KOPT-K1 (cell line): ENCODE data around the gene SEPTIN3.

ENCODE experiments used
- H3K27ac ChIP-seq: fragments of 200-600 bp; sonication (generic); 2 replicates; pipeline ENCODE4 v1.5.1; 2016; ENCODE audit warnings: antibody characterized with exemption, mild to moderate bottlenecking, low read depth, low read length; ENCODE audit not compliant: poor library complexity, severe bottlenecking
- H3K36me3 ChIP-seq: fragments of 200-600 bp; sonication (generic); 2 replicates; pipeline ENCODE4 v1.5.1; 2017; ENCODE audit warnings: antibody characterized with exemption, mild to moderate bottlenecking, low read length, moderate library complexity; ENCODE audit not compliant: insufficient read depth
- H3K9me3 ChIP-seq: fragments of 200-600 bp; sonication (generic); 2 replicates; pipeline ENCODE4 v1.5.1; 2017; ENCODE audit warnings: antibody characterized with exemption, low read length, mild to moderate bottlenecking; ENCODE audit not compliant: insufficient read depth, poor library complexity, severe bottlenecking

SEPTIN3 gene

DNA sequence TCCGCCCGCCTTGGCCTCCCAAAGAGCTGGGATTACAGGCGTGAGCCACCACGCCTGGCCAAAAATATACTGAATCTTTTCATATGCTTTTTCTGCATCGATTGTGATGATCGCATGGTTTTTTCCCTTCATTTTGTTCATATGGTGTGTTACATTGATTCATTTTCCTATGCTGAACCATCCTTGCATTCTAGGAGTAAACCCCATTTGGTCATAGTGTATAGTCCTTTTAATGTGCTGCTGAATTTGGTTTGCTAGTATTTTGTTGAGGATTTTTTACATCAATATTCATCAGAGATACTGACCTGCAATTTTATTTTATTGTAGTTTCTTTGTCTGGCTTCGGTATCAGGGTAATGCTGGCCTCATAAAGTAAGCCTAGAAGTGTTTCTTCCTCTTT, 41.5 kb downstream of the SEPTIN3 start:
- Histone ChIP-seq H3K9me3 (peaks cover 30% of the 10 kb centered on the region), H3K36me3 (no peaks in the 10 kb centered on the region), H3K27ac (no peak overlapping the region)

DNA sequence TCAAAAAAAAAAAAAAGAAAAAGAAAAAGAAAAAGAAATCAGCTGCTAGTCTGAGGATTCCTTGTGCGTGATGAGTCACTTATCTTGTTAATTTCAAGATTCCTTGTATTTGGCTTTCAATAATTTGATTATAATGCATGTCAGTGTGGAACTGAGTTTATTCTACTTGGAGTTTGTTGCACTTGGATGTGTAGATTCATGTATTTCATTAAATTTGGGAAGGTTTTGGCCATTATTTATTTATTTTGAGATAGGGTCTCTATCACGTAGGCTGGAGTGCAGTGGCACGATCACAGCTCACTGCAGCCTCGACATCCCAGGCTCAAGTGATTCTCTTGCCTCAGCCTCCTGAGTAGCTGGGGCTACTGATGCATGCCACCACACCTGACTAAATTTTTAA, 44.1 kb downstream of the SEPTIN3 start:
- Histone ChIP-seq H3K9me3 (peaks cover 30% of the 10 kb centered on the region), H3K36me3 (no peaks in the 10 kb centered on the region), H3K27ac (no peak overlapping the region)

DNA sequence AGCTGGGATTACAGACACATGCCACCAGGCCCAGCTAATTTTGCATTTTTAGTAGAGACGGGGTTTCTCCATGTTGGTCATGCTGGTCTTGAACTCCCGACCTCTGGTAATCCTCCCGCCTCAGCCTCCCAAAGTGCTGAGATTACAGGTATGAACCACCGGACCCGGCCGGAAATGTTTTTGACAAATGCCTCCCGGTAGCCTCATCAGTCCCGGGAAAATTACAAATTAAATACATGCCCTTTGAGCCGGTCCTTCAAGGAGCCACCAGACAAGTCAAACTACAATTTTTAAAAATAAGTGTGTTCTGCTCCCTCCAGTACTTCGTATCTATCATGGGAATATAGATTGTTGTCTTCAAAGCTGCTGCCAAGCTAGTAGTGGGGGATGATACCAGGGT, 46.9 kb downstream of the SEPTIN3 start:
- H3K27ac ChIP-seq, result no peak overlapping the region
- H3K9me3 ChIP-seq, result peaks cover 6% of the 10 kb centered on the region
- H3K36me3 ChIP-seq, result no peaks in the 10 kb centered on the region

DNA sequence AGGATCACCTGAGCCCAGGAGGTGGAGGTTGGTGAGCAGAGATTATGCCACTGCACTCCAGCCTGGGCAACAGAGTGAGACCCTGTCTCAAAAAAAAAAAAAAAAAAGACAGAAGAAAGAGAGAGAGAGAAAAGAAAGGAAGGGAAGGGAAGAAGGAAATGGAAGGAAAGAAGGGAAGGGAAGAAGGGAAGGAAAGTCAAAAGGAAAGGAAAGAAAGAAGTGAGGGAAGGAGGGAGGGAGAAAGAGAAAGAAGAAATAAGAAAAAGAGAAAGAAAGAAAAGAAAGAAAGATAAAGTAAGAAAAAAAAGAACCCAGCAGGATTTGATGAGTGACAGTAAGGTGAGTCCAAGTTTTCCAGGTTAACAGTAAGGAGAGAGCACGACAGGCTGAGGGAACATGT, 49.0 kb downstream of the SEPTIN3 start:
- Histone ChIP-seq H3K9me3 (no peaks in the 10 kb centered on the region), H3K36me3 (no peaks in the 10 kb centered on the region), H3K27ac (no peak overlapping the region)
